IMR-90 (cell line): Measurements from ENCODE around the gene ASH1L.

Experiments
- BHLHE40 ChIP-seq: fragments of 150-350 bp; IDR thresholded peaks from 2 replicates; pipeline ENCODE4 v1.6.1; 2016; ENCODE audit warnings: mild to moderate bottlenecking, low read depth, low read length
- CTCF ChIP-seq: conservative IDR thresholded peaks from 2 replicates; pipeline ENCODE4 v1.5.1; 2012; ENCODE audit warnings: mild to moderate bottlenecking, low read depth, low read length, improper control_type of control experiment
- FOS ChIP-seq: fragments of 150-350 bp; IDR thresholded peaks from 2 replicates; pipeline ENCODE4 v1.6.1; 2016; ENCODE audit warnings: low read depth, low read length
- MAZ ChIP-seq: IDR thresholded peaks from 2 replicates; pipeline ENCODE4 v1.6.1; 2012; ENCODE audit warnings: low read depth, mild to moderate bottlenecking, low read length, improper control_type of control experiment, moderate library complexity, borderline replicate concordance
- MXI1 ChIP-seq: IDR thresholded peaks from 2 replicates; pipeline ENCODE4 v1.6.1; 2012; ENCODE audit warnings: low read depth, mild to moderate bottlenecking, low read length, moderate library complexity, borderline replicate concordance
- NFE2L2 ChIP-seq: fragments of 150-350 bp; IDR thresholded peaks from 2 replicates; pipeline ENCODE4 v1.6.1; 2016; ENCODE audit warnings: low read depth, mild to moderate bottlenecking, low read length
- POLR2A ChIP-seq: IDR thresholded peaks from 2 replicates; pipeline ENCODE4 v1.6.1; 2012; ENCODE audit warnings: mild to moderate bottlenecking, low read depth, low read length
- RAD21 ChIP-seq: IDR thresholded peaks from 2 replicates; pipeline ENCODE4 v1.6.1; 2012; ENCODE audit warnings: low read length, improper control_type of control experiment
- RCOR1 ChIP-seq: IDR thresholded peaks from 2 replicates; pipeline ENCODE4 v1.6.1; 2012; ENCODE audit warnings: mild to moderate bottlenecking, low read length, improper control_type of control experiment; ENCODE audit not compliant: insufficient replicate concordance
- RFX5 ChIP-seq: IDR thresholded peaks from 2 replicates; pipeline ENCODE4 v1.8.0; 2012; ENCODE audit warnings: low read depth, mild to moderate bottlenecking, low read length, moderate library complexity
- SMC3 ChIP-seq: fragments of 150-350 bp; IDR thresholded peaks from 2 replicates; pipeline ENCODE4 v1.6.1; 2016; ENCODE audit warnings: low read depth, mild to moderate bottlenecking, antibody characterized with exemption, low read length, moderate library complexity
- TF ChIP-seq, protein P1 (sequence below): fragments of 150-350 bp; IDR thresholded peaks from 2 replicates; pipeline ENCODE4 v1.6.1; 2017; ENCODE audit warnings: mild to moderate bottlenecking, antibody characterized with exemption, low read length, low read depth

- peak; percentile 66 for TF ChIP-seq POLR2A
- no peak for TF ChIP-seq BHLHE40
- no peak for TF ChIP-seq CTCF
- TF ChIP-seq MXI1 = peak; percentile 99
- TF ChIP-seq RCOR1 = no peak
- no peak for TF ChIP-seq RAD21
- TF ChIP-seq FOS = no peak
- TF ChIP-seq, protein P1, sequence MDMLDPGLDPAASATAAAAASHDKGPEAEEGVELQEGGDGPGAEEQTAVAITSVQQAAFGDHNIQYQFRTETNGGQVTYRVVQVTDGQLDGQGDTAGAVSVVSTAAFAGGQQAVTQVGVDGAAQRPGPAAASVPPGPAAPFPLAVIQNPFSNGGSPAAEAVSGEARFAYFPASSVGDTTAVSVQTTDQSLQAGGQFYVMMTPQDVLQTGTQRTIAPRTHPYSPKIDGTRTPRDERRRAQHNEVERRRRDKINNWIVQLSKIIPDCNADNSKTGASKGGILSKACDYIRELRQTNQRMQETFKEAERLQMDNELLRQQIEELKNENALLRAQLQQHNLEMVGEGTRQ = peak; percentile 73
- TF ChIP-seq NFE2L2 = no peak
- no peak for TF ChIP-seq MAZ
- TF ChIP-seq RFX5 = no peak
- TF ChIP-seq SMC3 = no peak
These were observed 47.1 kb upstream of the ASH1L start, which contains the start of gene MSTO1 for GRCh38 chr1:155609515-155610256.
